SW 1271 (cell line): ENCODE results near the gene PPFIA1.
A peak's percentile ranks its signal among the peaks of the same experiment; 100 is the strongest.

ENCODE experiments used
- DNase-seq, 2 experiments: peaks; one replicate each; lab custom pipeline; 2025; lab: John Stamatoyannopoulos, UW

PPFIA1 gene

GRCh38 chr11:70270104-70270876 lies at the start of gene PPFIA1:
Gene PPFIA1, plus strand, starts transcription at chr11:70270690. Its CDS starts 1,483 bp downstream, at chr11:70272173.
- DNase-seq, result peak; percentile 73 to 91

GRCh38 chr11:70220920-70221319 lies 49.6 kb upstream of the PPFIA1 start:
- DNase-seq, result peak in 1 of 2 experiments; percentile 26

- DNase-seq, result no peak
These were observed 44.8 kb upstream of the PPFIA1 start for GRCh38 chr11:70225681-70226177.

GRCh38 chr11:70226183-70226582 lies 44.3 kb upstream of the PPFIA1 start:
- no peak for DNase-seq

- no peak for DNase-seq
These were observed 43.5 kb upstream of the PPFIA1 start for GRCh38 chr11:70226967-70227366.

- DNase-seq, result no peak
These were observed 40.8 kb upstream of the PPFIA1 start for GRCh38 chr11:70229737-70230136.

GRCh38 chr11:70230151-70230839 lies 40.2 kb upstream of the PPFIA1 start:
- no peak for DNase-seq

- DNase-seq, result no peak
These were observed 39.4 kb upstream of the PPFIA1 start for GRCh38 chr11:70230840-70231710.

GRCh38 chr11:70233034-70233433 lies 37.5 kb upstream of the PPFIA1 start:
- DNase-seq, result no peak

- peak; percentile 55 to 73 for DNase-seq
These were observed 37.0 kb upstream of the PPFIA1 start for GRCh38 chr11:70233511-70233934.

GRCh38 chr11:70233962-70234361 lies 36.5 kb upstream of the PPFIA1 start:
- DNase-seq, result no peak

GRCh38 chr11:70240337-70240736 lies 30.2 kb upstream of the PPFIA1 start:
- DNase-seq, result no peak

- DNase-seq, result no peak
These were observed 28.8 kb upstream of the PPFIA1 start for GRCh38 chr11:70241709-70242108.

GRCh38 chr11:70242885-70243284 lies 27.6 kb upstream of the PPFIA1 start:
- no peak for DNase-seq

GRCh38 chr11:70243912-70244652 lies 26.4 kb upstream of the PPFIA1 start:
- no peak for DNase-seq

- DNase-seq, result no peak
These were observed 25.8 kb upstream of the PPFIA1 start for GRCh38 chr11:70244698-70245097.

GRCh38 chr11:70246196-70246595 lies 24.3 kb upstream of the PPFIA1 start:
- DNase-seq, result no peak

- no peak for DNase-seq
These were observed 23.3 kb upstream of the PPFIA1 start for GRCh38 chr11:70247042-70247709.

GRCh38 chr11:70247710-70248072 lies 22.8 kb upstream of the PPFIA1 start:
- DNase-seq, result no peak

- no peak for DNase-seq
These were observed 19.4 kb upstream of the PPFIA1 start for GRCh38 chr11:70250876-70251658.
